ENCODE results near the gene PRR7.
A peak's percentile ranks its signal among the peaks of the same experiment; 100 is the strongest.

The PRR7 gene

GRCh38 chr5:177486256-177486655 is 39.6 kb downstream of the PRR7 start:
- no peak for DNase-seq

GRCh38 chr5:177487144-177487543 is 40.5 kb downstream of the PRR7 start:
- no peak for DNase-seq

- no peak for DNase-seq
These were observed 41.4 kb downstream of the PRR7 start for GRCh38 chr5:177487975-177488374.

DNA sequence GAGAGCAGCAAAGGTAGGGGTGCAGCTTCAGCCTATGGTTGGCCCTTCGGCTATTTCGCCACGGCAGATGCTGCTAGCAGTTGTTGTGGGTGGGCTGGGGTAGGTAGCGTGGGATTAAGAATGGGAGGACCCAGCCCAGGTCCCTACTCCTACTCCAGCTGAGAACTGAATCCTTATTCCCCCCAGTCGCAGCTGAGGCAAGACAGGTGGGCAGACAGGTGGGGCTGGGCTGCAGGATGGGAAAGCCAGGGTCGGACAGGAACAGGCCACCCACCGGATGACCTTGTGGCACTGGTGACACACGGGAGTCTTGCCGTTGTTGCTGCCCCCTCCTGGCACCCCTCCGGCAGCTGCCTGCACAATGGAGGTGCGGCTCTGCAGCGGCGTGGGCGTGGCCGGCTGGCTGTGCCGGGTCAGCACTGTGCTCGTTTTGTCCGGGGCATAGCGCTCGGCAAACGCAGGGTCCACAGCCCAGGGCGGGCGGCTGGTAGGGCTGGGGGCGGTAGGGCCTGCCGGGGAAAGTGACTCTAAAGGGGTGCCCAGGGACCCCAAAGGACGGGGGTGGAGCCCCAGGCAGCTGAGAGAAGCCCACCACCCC is 42.6 kb downstream of the PRR7 start:
- DNase-seq = no peak

DNA sequence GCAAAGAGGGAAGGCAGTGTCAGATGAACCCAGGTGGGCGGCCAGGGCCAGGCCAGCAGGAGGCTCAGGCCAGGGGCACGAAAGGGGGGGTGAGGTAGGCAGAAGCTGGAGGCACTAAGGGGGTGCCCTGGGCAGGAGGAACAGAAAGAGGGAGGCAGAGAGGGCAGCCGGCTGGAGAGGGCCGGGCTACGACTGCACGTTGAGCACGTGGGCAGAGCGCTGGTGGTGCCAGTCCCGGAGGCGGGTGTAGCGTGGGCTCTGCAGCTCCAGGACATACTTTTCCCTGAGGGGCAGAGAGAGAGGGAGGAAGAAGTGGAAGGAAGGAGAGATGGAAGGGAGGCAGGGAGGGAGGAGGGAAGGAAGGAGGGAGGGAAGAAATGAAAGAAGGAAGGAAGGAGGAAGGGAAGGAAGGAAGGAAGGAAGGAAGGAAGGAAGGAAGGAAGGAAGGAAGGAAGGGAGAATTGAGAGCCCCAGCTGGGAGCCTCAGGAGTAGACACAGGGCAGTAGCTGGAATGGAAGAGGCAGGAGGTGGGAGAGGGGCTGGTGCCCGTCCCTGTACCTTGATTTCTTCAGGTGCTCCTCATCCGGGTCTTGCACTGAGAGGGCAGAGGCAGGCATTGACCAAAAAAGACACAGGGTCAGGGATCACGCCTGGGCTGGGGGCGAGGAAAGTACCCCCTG is 43.8 kb downstream of the PRR7 start:
- no peak for DNase-seq

DNA sequence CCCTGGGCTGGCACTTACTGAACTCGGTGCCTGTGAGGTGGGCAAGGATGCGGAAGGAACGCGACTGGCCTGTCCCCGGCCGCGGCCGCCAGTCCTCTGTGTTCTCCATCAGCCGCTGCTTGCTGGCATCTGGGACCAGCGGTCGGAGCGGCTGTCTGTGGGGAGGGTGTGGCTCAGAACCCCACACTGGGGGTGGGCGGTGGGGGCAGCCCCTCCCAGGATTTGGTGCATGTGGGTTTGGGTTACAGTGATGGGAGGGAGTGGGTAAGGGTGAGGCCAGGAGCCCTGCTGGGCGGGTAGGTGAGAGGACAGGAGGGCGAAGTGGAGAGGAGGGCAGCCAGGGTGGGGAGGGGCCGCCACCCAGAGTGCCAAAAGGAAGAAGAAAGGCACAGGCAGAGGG is 44.4 kb downstream of the PRR7 start:
- DNase-seq = no peak

DNA sequence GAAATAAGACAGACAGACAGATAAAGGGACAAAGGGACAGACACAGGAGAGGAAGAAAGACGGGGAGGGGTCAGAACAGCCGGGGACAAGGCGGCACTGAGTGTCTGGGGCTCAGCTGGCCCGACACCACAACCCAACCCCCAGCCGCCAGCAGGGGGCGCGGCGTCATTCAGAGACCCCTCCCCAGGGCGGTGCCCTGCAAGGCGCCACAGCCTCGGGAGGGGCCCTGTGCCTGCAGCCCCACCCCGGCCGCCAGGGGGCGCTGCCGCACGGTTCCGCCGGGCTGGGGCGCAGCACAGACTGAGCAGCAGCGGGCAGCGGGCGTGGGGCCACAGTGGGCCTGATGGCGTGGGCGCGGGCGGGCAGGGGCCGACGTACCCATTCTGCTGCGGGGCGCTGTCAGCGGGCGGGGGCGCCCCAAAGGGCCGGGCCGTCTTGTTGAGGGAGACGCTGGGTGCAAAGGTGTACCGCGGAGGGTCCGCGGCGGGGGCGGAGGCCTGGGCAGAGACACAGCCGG is 44.9 kb downstream of the PRR7 start:
- DNase-seq = no peak

GRCh38 chr5:177491983-177492746 is 45.6 kb downstream of the PRR7 start:
- DNase-seq = no peak

GRCh38 chr5:177492841-177493240 is 46.2 kb downstream of the PRR7 start:
- no peak for DNase-seq

GRCh38 chr5:177493795-177494345 is 47.3 kb downstream of the PRR7 start:
- no peak for DNase-seq

DNA sequence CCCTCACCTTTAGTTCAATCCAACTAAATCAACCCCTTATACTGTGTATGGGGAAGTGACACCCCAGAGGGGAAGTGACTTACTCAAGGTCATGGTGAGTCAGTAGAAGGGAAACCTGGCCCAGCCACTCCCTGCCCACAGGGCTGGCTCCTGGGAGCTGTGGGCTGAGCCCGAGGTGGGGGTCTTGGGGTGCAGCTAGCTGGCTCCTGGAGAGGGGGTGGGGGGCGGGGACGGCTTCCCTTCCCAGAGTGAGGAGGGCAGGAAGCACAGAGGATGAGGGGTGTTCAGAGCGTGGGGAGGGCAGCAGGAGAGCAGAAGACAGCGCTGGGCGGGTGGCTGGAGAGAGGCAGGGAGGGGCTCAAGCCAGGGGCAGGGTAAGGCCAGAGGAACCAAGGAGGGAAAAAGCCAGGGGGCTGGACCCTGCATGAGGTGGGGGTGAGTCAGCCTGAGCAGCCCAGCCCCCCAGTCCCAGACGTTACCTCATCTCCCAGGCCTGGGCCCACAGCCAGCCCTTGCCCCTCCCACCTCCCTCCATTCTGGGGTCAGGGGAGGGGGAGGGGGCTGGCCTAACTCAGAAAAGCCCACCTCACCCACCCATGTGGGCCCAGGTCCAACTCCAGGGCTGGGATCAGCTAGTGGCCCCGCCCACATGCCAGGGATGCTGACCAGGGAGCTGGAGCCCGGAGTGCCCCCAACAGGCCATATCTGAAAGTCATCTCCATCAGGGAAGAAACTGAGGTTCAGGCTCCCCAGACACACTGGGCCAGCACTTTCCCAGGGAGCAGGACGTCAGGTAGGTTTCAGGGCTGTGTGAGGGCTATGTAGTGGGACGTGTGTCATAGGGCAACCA is 48.0 kb downstream of the PRR7 start:
- DNase-seq = no peak

- no peak for DNase-seq
These were observed 48.8 kb downstream of the PRR7 start for GRCh38 chr5:177495243-177496060.

DNA sequence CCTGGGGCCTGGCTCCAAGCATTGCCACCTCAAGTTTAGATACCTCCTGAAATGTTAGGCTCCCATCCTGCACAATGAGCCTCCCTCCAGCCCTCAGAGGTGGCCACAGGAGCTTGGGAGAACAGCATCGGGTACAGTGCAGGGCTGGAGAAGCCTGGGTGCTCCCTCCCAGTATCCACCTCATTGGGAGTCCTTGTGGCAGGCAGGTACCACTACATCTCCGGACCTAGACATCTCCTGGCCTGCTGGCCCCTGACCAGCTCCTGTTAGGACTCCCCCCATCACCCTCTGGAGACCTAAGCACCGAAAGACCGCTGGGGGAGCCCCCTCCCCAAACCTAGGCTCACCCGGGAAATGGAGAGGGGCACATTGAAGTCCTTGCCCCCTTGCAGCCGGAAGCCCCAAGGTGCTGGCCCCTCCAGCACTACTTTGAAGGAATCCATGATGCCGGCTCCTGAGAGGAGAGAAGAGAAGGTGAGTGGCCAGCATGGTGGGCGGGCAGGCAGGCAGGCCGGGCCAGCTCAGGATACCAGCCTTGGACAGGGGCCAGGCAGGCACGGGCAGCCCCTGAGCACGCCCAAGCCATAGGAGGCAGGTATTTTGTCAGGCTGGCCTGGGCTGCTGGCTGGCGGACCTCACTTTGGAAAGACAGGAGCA is 49.6 kb downstream of the PRR7 start:
- DNase-seq = no peak

GRCh38 chr5:177496727-177497291 is 50.2 kb downstream of the PRR7 start:
- DNase-seq = no peak

DNA sequence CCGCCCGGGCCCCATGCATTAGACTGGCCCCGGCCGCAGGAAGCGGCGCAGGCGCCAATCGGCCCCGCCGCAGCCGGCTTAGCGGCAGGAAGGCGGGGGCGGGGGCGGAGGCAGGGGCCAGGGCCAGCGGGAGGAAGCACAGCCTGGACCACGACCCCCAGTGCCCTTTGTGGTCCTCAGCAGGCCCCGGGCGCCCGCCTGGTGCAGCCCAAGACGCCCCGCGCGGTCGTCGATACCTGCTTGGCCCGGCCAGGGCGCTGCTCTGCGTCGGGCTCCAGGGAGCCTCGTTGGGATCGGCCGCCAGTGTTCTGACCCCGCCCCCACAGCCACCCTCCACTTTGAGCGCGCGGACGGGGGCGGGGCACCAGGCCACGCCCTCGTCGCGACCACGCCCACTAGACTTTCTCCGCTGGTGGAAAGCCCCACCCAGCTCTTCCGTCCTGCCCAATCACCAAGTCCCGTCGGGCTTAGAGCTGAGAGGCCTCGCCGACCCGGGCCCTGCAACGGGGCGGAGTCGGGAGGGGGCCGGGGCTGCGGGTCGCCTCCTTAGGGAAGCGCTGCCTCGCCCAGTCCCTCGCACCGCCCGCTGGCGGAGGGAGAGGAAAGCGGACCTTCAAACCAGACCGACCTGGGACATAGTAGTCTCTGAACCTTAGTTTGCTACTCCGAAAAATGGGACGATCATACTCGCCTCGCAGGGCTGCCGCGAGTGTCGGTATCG is 50.8 kb downstream of the PRR7 start, which contains the start of gene PDLIM7:
TSS of gene PDLIM7 (minus strand) at position 313 of the 721 bp plus-strand sequence. CDS start 1,092 bp downstream, outside the sequence.
- peak; percentile 90 for DNase-seq

GRCh38 chr5:177498013-177498787 is 51.6 kb downstream of the PRR7 start:
- DNase-seq = no peak

- DNase-seq = no peak
These were observed 53.2 kb downstream of the PRR7 start for GRCh38 chr5:177499842-177500241.

DNA sequence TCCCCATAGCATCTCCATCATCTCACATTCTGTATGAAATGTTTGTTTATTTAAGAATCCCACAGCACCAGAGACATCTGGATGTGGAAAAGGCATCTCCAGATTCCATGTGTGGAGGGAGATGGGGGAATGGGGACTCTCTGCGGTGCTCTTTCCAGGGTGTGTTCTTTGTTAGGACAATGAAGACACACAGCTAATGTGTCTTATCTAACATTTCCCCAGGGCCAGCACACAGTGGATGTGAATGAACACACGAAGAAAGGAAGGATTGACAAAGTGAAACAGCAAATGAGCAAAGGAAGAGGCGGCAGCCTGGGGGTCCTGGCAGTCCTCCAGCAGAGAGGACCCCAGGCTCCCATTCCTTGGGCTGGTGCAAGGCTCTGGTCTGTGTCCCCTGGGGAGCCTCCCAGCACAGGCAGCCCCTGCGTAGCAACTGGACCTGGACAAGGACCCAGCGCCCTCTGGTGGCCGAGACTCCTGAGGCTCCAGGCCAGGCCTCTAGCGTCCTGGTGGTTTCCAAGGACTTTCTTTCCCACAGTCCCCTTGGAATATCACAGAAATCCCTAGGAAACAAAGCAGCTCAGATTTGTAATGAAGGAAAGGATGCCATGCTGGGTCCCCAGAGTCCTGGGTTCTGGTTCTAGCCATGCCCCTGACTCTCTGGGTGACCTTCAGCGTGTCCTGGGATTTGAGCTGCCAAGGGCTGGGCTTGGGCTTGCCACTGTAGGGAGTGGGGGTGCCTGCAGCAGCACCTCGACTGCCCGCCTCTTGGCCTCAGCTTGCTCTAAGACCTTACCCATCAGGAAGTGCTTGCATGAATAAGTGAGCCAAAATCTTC is 54.3 kb downstream of the PRR7 start:
- peak; percentile 86 for DNase-seq

All from effector CD4-positive, alpha-beta T cell (primary cell).